Astrocyte of the cerebellum (primary cell): Measurements from ENCODE around the gene PCED1A.

ENCODE experiments used
- DNase-seq: peaks from one replicate; pipeline ENCODE4 v3.0.0-alpha.2; 2011; ENCODE audit warnings: low read depth
- H3K4me3 ChIP-seq: 2 replicates; pipeline ENCODE4 v1.5.1; 2011; ENCODE audit warnings: mild to moderate bottlenecking, low read depth, low read length, moderate library complexity
- in situ Hi-C: cut with HindIII; loops from 2 replicates; pipeline ENCODE4 v1.10.0; 2017; ENCODE audit warnings: low sequenced_read_pairs
- TF ChIP-seq, protein P1 (sequence below): IDR thresholded peaks from 2 replicates; pipeline ENCODE4 v1.5.1; 2012; ENCODE audit warnings: low read length, low read depth, moderate library complexity, mild to moderate bottlenecking; ENCODE audit errors: missing control alignments

PCED1A gene

GRCh38 chr20:2820896-2821869 is 19.3 kb downstream of the PCED1A start:
- in situ Hi-C loops, result no loop called here
- TF ChIP-seq, protein P1, sequence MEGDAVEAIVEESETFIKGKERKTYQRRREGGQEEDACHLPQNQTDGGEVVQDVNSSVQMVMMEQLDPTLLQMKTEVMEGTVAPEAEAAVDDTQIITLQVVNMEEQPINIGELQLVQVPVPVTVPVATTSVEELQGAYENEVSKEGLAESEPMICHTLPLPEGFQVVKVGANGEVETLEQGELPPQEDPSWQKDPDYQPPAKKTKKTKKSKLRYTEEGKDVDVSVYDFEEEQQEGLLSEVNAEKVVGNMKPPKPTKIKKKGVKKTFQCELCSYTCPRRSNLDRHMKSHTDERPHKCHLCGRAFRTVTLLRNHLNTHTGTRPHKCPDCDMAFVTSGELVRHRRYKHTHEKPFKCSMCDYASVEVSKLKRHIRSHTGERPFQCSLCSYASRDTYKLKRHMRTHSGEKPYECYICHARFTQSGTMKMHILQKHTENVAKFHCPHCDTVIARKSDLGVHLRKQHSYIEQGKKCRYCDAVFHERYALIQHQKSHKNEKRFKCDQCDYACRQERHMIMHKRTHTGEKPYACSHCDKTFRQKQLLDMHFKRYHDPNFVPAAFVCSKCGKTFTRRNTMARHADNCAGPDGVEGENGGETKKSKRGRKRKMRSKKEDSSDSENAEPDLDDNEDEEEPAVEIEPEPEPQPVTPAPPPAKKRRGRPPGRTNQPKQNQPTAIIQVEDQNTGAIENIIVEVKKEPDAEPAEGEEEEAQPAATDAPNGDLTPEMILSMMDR, result no peak
- no peak overlapping the region for H3K4me3 ChIP-seq
- no peak for DNase-seq

- TF ChIP-seq, protein P1, result no peak
These were observed 20.2 kb downstream of the PCED1A start for GRCh38 chr20:2820084-2820895.

DNA sequence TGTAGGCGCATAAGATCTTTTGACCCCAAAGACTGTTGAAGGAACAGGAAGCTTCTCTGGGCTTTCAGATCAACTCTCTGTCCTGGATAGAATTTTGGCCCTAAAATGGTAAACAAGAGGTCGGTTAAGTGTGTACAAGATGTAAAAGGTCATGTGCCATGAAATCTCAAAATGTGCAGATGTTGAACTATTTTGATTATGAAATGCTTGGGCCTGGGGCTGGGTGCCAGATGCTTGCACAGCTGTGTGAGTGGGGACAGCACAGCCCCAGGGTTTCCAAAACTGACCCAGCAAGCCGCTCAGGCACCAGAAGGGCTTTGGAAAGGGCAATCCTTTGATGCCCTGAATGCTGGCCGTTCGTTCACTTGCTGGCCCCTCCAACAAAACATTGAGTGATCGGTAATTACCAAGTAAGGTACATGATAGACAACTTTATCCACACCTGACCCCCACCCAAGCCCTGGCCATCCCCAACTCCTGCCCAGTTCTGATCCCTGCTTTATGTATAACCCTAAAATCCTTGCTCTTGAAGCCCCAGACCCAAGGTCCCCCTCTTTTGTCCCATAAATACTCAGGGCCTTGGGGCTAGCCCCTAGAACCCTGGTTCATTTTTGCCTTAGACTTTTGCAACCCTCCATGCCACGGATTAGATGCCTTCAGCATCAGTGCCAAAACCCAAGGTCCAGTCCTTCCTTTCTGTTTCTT is 22.4 kb downstream of the PCED1A start:
- in situ Hi-C loops, result no loop called here
- no peak overlapping the region for H3K4me3 ChIP-seq
- TF ChIP-seq, protein P1, result no peak
- no peak for DNase-seq

More at GRCh38 chr20:2820084-2820895, 20.2 kb downstream of the PCED1A start:
- no peak overlapping the region for H3K4me3 ChIP-seq
- in situ Hi-C loops, result no loop called here
- no peak for DNase-seq

DNA sequence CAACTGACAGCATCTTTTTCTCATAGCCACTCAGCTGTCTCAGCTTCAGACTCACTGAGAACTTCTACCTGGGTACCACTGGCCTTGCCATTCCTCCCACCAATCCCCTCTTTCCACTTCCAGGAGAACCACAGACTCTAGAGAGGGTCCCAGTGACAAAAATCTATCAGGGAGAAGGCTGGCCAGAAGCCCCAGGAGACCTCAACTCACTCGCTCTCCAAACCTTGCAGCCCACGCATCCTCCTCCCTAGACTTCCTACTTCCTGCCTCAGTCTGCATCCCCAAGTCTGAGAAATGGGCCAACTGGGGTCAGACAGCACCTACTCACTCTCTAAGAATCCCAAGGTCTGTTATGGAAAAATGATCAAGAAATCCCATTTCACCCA is 23.1 kb downstream of the PCED1A start:
- DNase-seq, result no peak
- in situ Hi-C loops, result no loop called here
- H3K4me3 ChIP-seq, result no peak overlapping the region
- TF ChIP-seq, protein P1, result no peak

GRCh38 chr20:2816583-2817340 is 23.7 kb downstream of the PCED1A start:
- TF ChIP-seq, protein P1, result no peak
- DNase-seq, result no peak
- H3K4me3 ChIP-seq, result no peak overlapping the region
- in situ Hi-C loops, result no loop called here
